Activated naive CD4-positive, alpha-beta T cell (primary cell): ENCODE results near the gene CHST12.
"Not testable (repeated sequence)": the region's sequence is repeated elsewhere in the genome, so short reads cannot be mapped to it uniquely, and the experiment has no call there.

Experiments used
- DNase-seq, 4 experiments: peaks; one replicate each; lab custom pipeline; 2025; lab: John Stamatoyannopoulos, UW

CHST12 gene

GRCh38 chr7:2403014-2403717 lies at the start of gene CHST12:
Gene CHST12, plus strand, starts transcription at chr7:2403611. Its CDS starts 29,029 bp downstream, at chr7:2432640.
- DNase-seq: peak; percentile 82 to 96 (median 88)

DNA sequence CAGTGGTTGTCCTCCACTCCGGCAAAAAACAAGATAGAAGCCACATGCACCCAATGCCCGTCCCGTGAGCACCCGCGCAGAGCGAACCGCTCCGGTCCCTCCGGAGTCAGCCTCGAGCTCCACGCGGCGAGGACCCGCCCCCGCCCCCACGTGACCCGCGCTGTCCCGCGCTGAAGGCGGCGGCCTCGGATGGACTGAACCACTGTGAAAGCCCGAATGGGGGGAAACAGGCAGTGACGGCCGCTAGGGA lies 49.5 kb upstream of the CHST12 start:
- peak; percentile 79 to 89 (median 83) for DNase-seq

GRCh38 chr7:2354186-2354938 lies 49.0 kb upstream of the CHST12 start, which contains the start of gene EIF3B:
Gene EIF3B, plus strand, starts transcription at chr7:2354827. Its CDS starts 95 bp downstream, at chr7:2354922.
- DNase-seq: peak; percentile 74 to 90 (median 80)

DNA sequence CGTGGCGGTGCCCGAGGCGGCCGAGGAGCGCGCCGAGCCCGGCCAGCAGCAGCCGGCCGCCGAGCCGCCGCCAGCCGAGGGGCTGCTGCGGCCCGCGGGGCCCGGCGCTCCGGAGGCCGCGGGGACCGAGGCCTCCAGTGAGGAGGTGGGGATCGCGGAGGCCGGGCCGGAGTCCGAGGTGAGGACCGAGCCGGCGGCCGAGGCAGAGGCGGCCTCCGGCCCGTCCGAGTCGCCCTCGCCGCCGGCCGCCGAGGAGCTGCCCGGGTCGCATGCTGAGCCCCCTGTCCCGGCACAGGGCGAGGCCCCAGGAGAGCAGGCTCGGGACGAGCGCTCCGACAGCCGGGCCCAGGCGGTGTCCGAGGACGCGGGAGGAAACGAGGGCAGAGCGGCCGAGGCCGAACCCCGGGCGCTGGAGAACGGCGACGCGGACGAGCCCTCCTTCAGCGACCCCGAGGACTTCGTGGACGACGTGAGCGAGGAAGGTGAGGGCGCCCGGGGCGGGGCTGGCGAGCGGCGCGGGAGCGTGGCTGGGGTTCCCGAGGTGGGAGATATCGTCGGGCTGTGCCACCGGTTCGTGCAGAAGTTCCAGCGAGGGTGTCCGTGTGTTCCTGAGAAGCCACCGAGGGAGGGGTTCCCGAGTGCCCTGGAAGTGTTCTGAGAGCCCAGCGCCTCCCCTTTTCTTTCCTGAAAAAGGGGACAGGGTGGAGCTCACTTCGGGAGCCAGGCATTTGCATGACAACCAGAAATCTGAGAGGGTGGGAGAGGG lies 48.3 kb upstream of the CHST12 start:
- peak in 1 of 4 experiments; percentile 11 for DNase-seq

- DNase-seq: no peak
Observed at GRCh38 chr7:2355705-2356008, 47.8 kb upstream of the CHST12 start.

DNA sequence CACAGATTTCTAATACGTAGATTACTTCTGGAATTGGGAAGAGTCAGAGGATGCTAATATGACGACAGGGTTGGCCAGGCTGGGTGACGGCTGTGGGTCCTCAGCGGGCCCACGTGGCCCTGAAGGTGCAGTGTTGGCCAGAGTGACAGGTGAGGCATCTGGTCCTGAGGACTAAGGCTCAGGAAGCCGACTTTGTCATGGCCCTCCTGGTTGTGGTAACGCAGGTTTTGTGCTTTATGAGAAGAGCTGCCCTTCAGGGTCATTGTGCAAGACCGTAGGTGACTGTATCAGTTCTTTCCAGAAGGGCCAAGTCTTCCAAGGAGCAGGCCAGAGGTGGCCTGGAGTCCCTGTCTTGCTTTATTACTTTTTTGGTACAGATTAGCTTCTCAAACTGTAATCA lies 46.2 kb upstream of the CHST12 start:
- DNase-seq: no peak

GRCh38 chr7:2357571-2357970 lies 45.8 kb upstream of the CHST12 start:
- DNase-seq: no peak

DNA sequence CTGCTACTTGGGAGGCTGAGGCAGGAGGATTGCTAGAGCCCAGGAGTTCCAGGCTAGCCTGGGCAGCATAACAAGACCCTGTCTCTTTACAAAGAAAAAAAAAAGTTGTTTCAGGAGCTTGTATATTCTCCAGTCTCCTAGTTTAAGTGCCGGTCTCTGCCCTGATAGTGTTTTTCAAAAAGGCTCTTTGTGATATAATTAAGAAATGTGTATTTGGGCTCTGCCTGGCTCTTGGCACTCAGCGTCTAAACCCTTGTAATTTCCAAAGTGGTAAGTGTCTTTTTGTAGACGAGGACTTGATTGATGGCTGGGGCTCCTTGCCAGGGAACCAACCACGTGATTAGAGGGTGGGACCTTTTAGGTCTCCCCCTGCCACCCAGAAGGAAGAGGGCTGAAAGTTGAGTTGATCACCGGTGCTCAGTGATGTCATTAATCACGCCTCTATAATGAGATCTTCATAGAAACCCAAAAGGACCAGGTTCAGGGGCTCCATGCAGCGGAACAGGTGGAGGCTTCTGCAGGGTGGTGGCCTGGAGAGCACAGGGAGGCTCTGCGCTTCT lies 44.4 kb upstream of the CHST12 start:
- DNase-seq: no peak

DNA sequence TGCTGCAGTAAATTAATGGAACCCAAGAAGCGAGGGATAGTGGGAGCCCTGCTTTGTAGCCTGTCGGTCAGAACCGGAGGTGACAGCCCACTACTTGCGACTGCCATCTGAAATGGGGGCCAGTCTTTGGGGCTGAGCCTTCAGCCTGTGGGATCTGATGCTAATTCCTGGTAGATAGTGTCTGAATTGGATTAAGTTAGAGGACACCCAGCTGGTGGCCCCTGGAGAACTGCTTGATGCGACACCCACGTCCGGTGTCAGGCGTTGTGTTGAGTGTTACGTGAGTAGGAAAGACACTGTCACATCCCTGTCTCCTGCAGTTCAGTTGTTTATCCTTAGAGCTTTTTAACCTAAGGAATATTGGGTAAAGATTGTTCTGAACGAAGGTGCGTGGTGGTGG lies 43.8 kb upstream of the CHST12 start:
- no peak for DNase-seq

GRCh38 chr7:2360796-2361195 lies 42.6 kb upstream of the CHST12 start:
- no peak for DNase-seq

- DNase-seq: no peak
Observed at GRCh38 chr7:2362385-2363088, 40.9 kb upstream of the CHST12 start.

- no peak for DNase-seq
Observed at GRCh38 chr7:2369139-2369538, 34.3 kb upstream of the CHST12 start.

DNA sequence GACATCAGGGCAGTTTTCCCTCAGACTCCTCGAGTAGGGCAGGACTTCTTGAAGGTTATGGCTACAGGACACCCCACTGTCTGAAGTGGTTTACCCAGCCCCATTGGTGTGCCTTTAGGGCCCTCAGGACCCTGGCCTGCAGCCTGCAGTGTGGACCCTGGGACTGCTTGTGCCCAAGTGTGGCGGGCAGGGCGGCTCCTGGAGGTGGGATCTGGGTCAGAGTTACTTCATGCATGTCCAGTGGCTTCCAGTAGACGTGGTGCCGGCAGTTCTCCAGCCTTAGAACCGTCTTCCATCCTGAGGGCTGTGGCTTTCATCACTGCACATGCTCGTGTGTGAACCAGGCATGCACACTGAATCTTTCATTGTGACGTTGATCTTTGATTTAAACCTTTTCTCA lies 32.1 kb upstream of the CHST12 start:
- DNase-seq: no peak

- DNase-seq: no peak
Observed at GRCh38 chr7:2372724-2373123, 30.7 kb upstream of the CHST12 start.

- DNase-seq: no peak
Observed at GRCh38 chr7:2373124-2373556, 30.3 kb upstream of the CHST12 start.

GRCh38 chr7:2373646-2374045 lies 29.8 kb upstream of the CHST12 start:
- no peak for DNase-seq

DNA sequence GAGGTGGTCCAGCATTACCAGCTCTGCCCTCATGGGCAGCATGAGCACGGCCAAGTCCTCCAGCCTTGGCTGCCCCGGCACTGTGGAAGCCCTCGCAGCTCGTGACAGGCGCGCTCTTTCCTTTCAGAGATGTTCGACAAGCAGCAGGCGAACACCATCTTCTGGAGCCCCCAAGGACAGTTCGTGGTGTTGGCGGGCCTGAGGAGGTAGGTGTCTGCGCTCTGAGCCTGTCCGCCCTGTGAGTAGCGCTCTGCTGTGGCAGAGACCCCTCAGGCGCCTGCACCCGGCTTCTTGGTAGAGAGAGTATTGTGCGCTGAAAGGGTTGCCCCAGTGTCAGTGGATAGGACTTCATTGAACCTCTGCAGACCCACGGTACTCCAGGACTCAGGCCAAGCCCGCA lies 29.0 kb upstream of the CHST12 start:
- no peak for DNase-seq

GRCh38 chr7:2374830-2375728 lies 28.3 kb upstream of the CHST12 start:
- no peak for DNase-seq

GRCh38 chr7:2376351-2377154 lies 26.9 kb upstream of the CHST12 start:
- no peak for DNase-seq

GRCh38 chr7:2377492-2377891 lies 25.9 kb upstream of the CHST12 start:
- not testable (repeated sequence) for DNase-seq
